CD14-positive monocyte (primary cell): ENCODE measurements around the gene NCK1. TPM values are rescaled to one million over a fixed set of nuclear protein-coding genes. Genes with fewer than 3 reads are reported as not detected.

Experiments
- DNase-seq, 3 donors: peaks; one replicate each; pipeline ENCODE4 v3.0.0-alpha.2; 2011 to 2022
- H2AFZ ChIP-seq: 2 replicates; pipeline ENCODE4 v1.6.0; 2012; ENCODE audit warnings: mild to moderate bottlenecking, low read depth, low read length, inconsistent platforms; ENCODE audit not compliant: insufficient read depth, poor library complexity, severe bottlenecking
- H3K27ac ChIP-seq, 2 donors: 1 replicate in 1 of 2; 2 replicates in 1 of 2; pipeline ENCODE4 v1.5.1; 2012 to 2013; ENCODE audit warnings: low read length in 2 of 2, control low read depth in 1 of 2, inconsistent platforms in 1 of 2, low read depth in 1 of 2, mild to moderate bottlenecking in 1 of 2
- H3K27me3 ChIP-seq, 2 donors: one replicate each; pipeline versions ENCODE4 v1.6.0 to v1.6.1; 2011 to 2013; ENCODE audit warnings: low read length in 2 of 2; ENCODE audit not compliant: control insufficient read depth in 2 of 2, insufficient read depth in 2 of 2
- H3K36me3 ChIP-seq, 2 donors: replicated peaks in 1 of 2; 1 replicate in 1 of 2; 2 replicates in 1 of 2; pipeline versions ENCODE4 v1.5.1 to v1.6.1; 2012 to 2013; ENCODE audit warnings: low read length in 2 of 2, control low read depth in 1 of 2, inconsistent platforms in 1 of 2, mild to moderate bottlenecking in 1 of 2; ENCODE audit not compliant: insufficient read depth in 2 of 2, control insufficient read depth in 1 of 2
- H3K4me1 ChIP-seq, 2 donors: 1 replicate in 1 of 2; 2 replicates in 1 of 2; pipeline versions ENCODE4 v1.5.1 to v1.6.1; 2012 to 2013; ENCODE audit warnings: low read length in 2 of 2, control low read depth in 1 of 2, inconsistent platforms in 1 of 2, mild to moderate bottlenecking in 1 of 2, moderate library complexity in 1 of 2; ENCODE audit not compliant: insufficient read depth in 2 of 2, control insufficient read depth in 1 of 2
- H3K4me2 ChIP-seq: replicated peaks from 2 replicates; pipeline ENCODE3; 2012; ENCODE audit warnings: low read length, moderate library complexity, mild to moderate bottlenecking; ENCODE audit not compliant: poor library complexity, severe bottlenecking; ENCODE audit errors: extremely low read depth
- H3K4me3 ChIP-seq, 3 experiments: fragments of 200-600 bp in 1 of 3; sonication (generic) in 1 of 3; replicated peaks in 1 of 3; 1 replicate in 2 of 3; 2 replicates in 1 of 3; pipeline ENCODE4 v1.5.1; 2011 to 2013; ENCODE audit warnings: low read length in 3 of 3, mild to moderate bottlenecking in 3 of 3, control low read depth in 2 of 3, low read depth in 2 of 3, inconsistent platforms in 1 of 3, moderate library complexity in 1 of 3
- H3K79me2 ChIP-seq: 2 replicates; pipeline ENCODE4 v1.6.0; 2012; ENCODE audit warnings: mild to moderate bottlenecking, control low read depth, inconsistent platforms, low read length, moderate library complexity; ENCODE audit not compliant: insufficient read depth
- H3K9ac ChIP-seq: 2 replicates; pipeline ENCODE4 v1.6.0; 2017; ENCODE audit warnings: low read length, mild to moderate bottlenecking; ENCODE audit not compliant: insufficient read depth, poor library complexity, severe bottlenecking
- H3K9me3 ChIP-seq, 2 donors: replicated peaks in 1 of 2; 1 replicate in 1 of 2; 2 replicates in 1 of 2; pipeline versions ENCODE4 v1.5.1 to v1.6.1; 2012 to 2013; ENCODE audit warnings: low read length in 2 of 2, control low read depth in 1 of 2; ENCODE audit not compliant: control insufficient read depth in 1 of 2, insufficient read depth in 1 of 2
- H4K20me1 ChIP-seq: 2 replicates; pipeline ENCODE4 v1.6.0; 2012; ENCODE audit warnings: mild to moderate bottlenecking, low read length, control low read depth, moderate library complexity; ENCODE audit not compliant: insufficient read depth
- H3K27ac Mint-ChIP-seq, 7 donors: one replicate each; pipeline ENCODE4 v1.8.0; 2020; ENCODE audit warnings: mild to moderate bottlenecking in 7 of 7, mixed read lengths in 7 of 7, moderate library complexity in 6 of 7, inconsistent platforms in 2 of 7
- H3K27me3 Mint-ChIP-seq, 3 donors: one replicate each; pipeline ENCODE4 v1.8.0; 2021 to 2022; ENCODE audit warnings: low read depth in 3 of 3, mild to moderate bottlenecking in 3 of 3, mixed read lengths in 3 of 3, moderate library complexity in 3 of 3, inconsistent platforms in 1 of 3
- H3K36me3 Mint-ChIP-seq, 2 donors: one replicate each; pipeline ENCODE4 v1.8.0; 2020; ENCODE audit warnings: mixed read lengths in 2 of 2, inconsistent platforms in 1 of 2, mild to moderate bottlenecking in 1 of 2
- H3K4me1 Mint-ChIP-seq: one replicate; pipeline ENCODE4 v1.8.0; 2020; ENCODE audit warnings: mild to moderate bottlenecking, mixed read lengths
- H3K4me3 Mint-ChIP-seq, 2 donors: one replicate each; pipeline ENCODE4 v1.8.0; 2020; ENCODE audit warnings: mild to moderate bottlenecking in 2 of 2, mixed read lengths in 2 of 2, moderate library complexity in 1 of 2
- H3K9me3 Mint-ChIP-seq, 7 donors: one replicate each; pipeline ENCODE4 v1.8.0; 2020 to 2022; ENCODE audit warnings: mixed read lengths in 7 of 7, mild to moderate bottlenecking in 6 of 7, moderate library complexity in 6 of 7, inconsistent platforms in 2 of 7
- CTCF ChIP-seq: fragments of 200-600 bp; IDR thresholded peaks from one replicate; pipeline ENCODE4 v1.8.0; 2022; ENCODE audit warnings: antibody characterized with exemption, mild to moderate bottlenecking
- WGBS: methylation state at CpG from one replicate; pipeline ENCODE4 v1.1.5; 2013; ENCODE audit warnings: missing lambda C conversion rate; ENCODE audit not compliant: insufficient coverage; 5-methylcytosine and 5-hydroxymethylcytosine counted together
- intact Hi-C, 2 donors: fragments of 100-400 bp; cut with micrococcal nuclease; formaldehyde crosslinking; loops; one replicate each; pipeline versions ENCODE4 v1.15.0 to v1.15.1; 2023
- polyA plus RNA-seq, 3 donors: library from polyadenylated mRNA; depleted of rRNA in 1 of 3; unstranded in 2 of 3; stranded (reverse) in 1 of 3; fragments of 300-500 nt in 2 of 3; fragments of >200 nt in 1 of 3; fragmentation: Illumina TruSeq in 2 of 3; gene quantifications; 1 replicate in 2 of 3; 2 replicates in 1 of 3; pipeline ENCODE4 v1.2.3, GENCODE V29; 2012 to 2021

The NCK1 gene
- polyA plus RNA-seq, 3 donors = 20.4 to 28.8 (median 22.8) TPM

- Histone ChIP-seq H3K4me3 (no peak overlapping the region), H2AFZ (no peak overlapping the region), H3K9me3 (no peaks in the 10 kb centered on the region), H3K36me3 (no peaks in the 10 kb centered on the region), H3K27me3 (no peaks in the 10 kb centered on the region), H3K27ac (no peak overlapping the region), H3K9ac (no peak overlapping the region), H3K79me2 (no peaks in the 10 kb centered on the region), H3K4me1 (peaks cover 16 to 17% of the 10 kb centered on the region in 2 donors), H3K4me2 (no peak overlapping the region), H4K20me1 (no peaks in the 10 kb centered on the region)
- peaks cover 19% of the 10 kb centered on the region for H3K4me1 Mint-ChIP-seq
- H3K4me3 Mint-ChIP-seq = no peak overlapping the region
- no peak overlapping the region for H3K27ac Mint-ChIP-seq
- 90% methylated on average over 2 of the region's 4 CpGs for WGBS
- no peaks in the 10 kb centered on the region for H3K36me3 Mint-ChIP-seq
- TF ChIP-seq CTCF = no peak
- DNase-seq = no peak
- H3K9me3 Mint-ChIP-seq = peaks cover 0 to 2% (median 0%) of the 10 kb centered on the region in 7 donors
- H3K27me3 Mint-ChIP-seq = no peaks in the 10 kb centered on the region
- intact Hi-C loops = no loop called here
These were observed 128.8 kb downstream of the NCK1 start for GRCh38 chr3:136990826-136991225.

- no peaks in the 10 kb centered on the region for H3K79me2 ChIP-seq
- H2AFZ ChIP-seq = no peak overlapping the region
- H3K4me3 ChIP-seq = no peak overlapping the region
- H3K9ac ChIP-seq = no peak overlapping the region
- no peak for DNase-seq
- H3K4me1 ChIP-seq = peaks cover 21 to 30% of the 10 kb centered on the region in 2 donors
- no peaks in the 10 kb centered on the region for H4K20me1 ChIP-seq
- Mint-ChIP-seq H3K27me3 (no peaks in the 10 kb centered on the region), H3K36me3 (no peaks in the 10 kb centered on the region), H3K27ac (no peak overlapping the region), H3K9me3 (peaks cover 0 to 4% (median 1%) of the 10 kb centered on the region in 7 donors), H3K4me1 (peaks cover 32% of the 10 kb centered on the region), H3K4me3 (no peak overlapping the region)
- intact Hi-C loops = no loop called here
- no peak overlapping the region for H3K4me2 ChIP-seq
- TF ChIP-seq CTCF = no peak
- H3K27me3 ChIP-seq = no peaks in the 10 kb centered on the region
- H3K27ac ChIP-seq = no peak overlapping the region
- H3K36me3 ChIP-seq = no peaks in the 10 kb centered on the region
- H3K9me3 ChIP-seq = no peaks in the 10 kb centered on the region
- no CpG with 5 or more reads among the region's 2 CpGs for WGBS
These were observed 130.1 kb downstream of the NCK1 start for GRCh38 chr3:136992115-136992514.
